WTC11 (cell line): ENCODE results near the gene ZSCAN4. TPM values are rescaled to one million over a fixed set of nuclear protein-coding genes. Genes with fewer than 3 reads are reported as not detected.

Experiments used
- ATAC-seq: fragments of 200-7000 bp; cut with Tn5 transposase; 2 replicates; pipeline ENCODE4 v1.10.0; 2021; ENCODE audit warnings: mild to moderate bottlenecking, moderate library complexity
- CTCF ChIA-PET: fragments of 300-600 bp; sonication (Branson Sonifier 250); formaldehyde crosslinking; loops from one replicate; lab custom pipeline; 2021; ENCODE audit warnings: antibody characterized with exemption; lab: Charles Lee
- POLR2A ChIA-PET: fragments of 350-600 bp; sonication (Branson Sonifier 250); formaldehyde crosslinking; loops from one replicate; lab custom pipeline; 2021; ENCODE audit warnings: antibody characterized with exemption; lab: Charles Lee
- DNase-seq: peaks from one replicate; pipeline ENCODE4 v3.0.0; 2021; ENCODE audit warnings: low spot score
- H3K27ac Mint-ChIP-seq: 2 replicates; pipeline ENCODE4 v1.8.0; 2021; ENCODE audit warnings: mixed read lengths
- H3K27me3 Mint-ChIP-seq: 2 replicates; pipeline ENCODE4 v1.8.0; 2021; ENCODE audit warnings: low read depth, mild to moderate bottlenecking, moderate library complexity, mixed read lengths
- H3K36me3 Mint-ChIP-seq: 2 replicates; pipeline ENCODE4 v1.8.0; 2021; ENCODE audit warnings: mixed read lengths
- H3K4me1 Mint-ChIP-seq: 2 replicates; pipeline ENCODE4 v1.8.0; 2022; ENCODE audit warnings: mixed read lengths
- H3K4me3 Mint-ChIP-seq: 2 replicates; pipeline ENCODE4 v1.8.0; 2021; ENCODE audit warnings: mild to moderate bottlenecking, moderate library complexity, mixed read lengths
- H3K9me3 Mint-ChIP-seq: 2 replicates; pipeline ENCODE4 v1.8.0; 2021; ENCODE audit warnings: mixed read lengths
- AFF4 ChIP-seq: sonication (generic); formaldehyde crosslinking; IDR thresholded peaks from 2 replicates; pipeline ENCODE4 v1.8.1; 2023; ENCODE audit warnings: mild to moderate bottlenecking, missing genetic modification reagents, borderline replicate concordance
- ARID4B ChIP-seq: sonication (generic); formaldehyde crosslinking; IDR thresholded peaks from 2 replicates; pipeline ENCODE4 v1.8.0; 2023; ENCODE audit warnings: missing genetic modification reagents, mild to moderate bottlenecking, borderline replicate concordance
- CTCF ChIP-seq: fragments of 200-600 bp; IDR thresholded peaks from 2 replicates; pipeline ENCODE4 v1.8.0; 2022; ENCODE audit warnings: antibody characterized with exemption
- E2F5 ChIP-seq: sonication (generic); formaldehyde crosslinking; IDR thresholded peaks from 2 replicates; pipeline ENCODE4 v1.8.1; 2022; ENCODE audit warnings: mild to moderate bottlenecking, moderate library complexity, missing genetic modification reagents
- ESRRA ChIP-seq: sonication (generic); formaldehyde crosslinking; IDR thresholded peaks from 2 replicates; pipeline ENCODE4 v1.8.1; 2022; ENCODE audit warnings: mild to moderate bottlenecking, missing genetic modification reagents, borderline replicate concordance
- ETV6 ChIP-seq: sonication (generic); formaldehyde crosslinking; IDR thresholded peaks from 2 replicates; pipeline ENCODE4 v1.8.1; 2022; ENCODE audit warnings: mild to moderate bottlenecking, missing genetic modification reagents
- FOXP1 ChIP-seq: sonication (generic); formaldehyde crosslinking; IDR thresholded peaks from 2 replicates; pipeline ENCODE4 v1.8.0; 2022; ENCODE audit warnings: missing genetic modification reagents, mild to moderate bottlenecking, moderate library complexity, borderline replicate concordance
- JUN ChIP-seq: sonication (generic); formaldehyde crosslinking; IDR thresholded peaks from 2 replicates; pipeline ENCODE4 v1.8.0; 2023; ENCODE audit warnings: mild to moderate bottlenecking, missing genetic modification reagents
- MLX ChIP-seq: sonication (generic); formaldehyde crosslinking; IDR thresholded peaks from 2 replicates; pipeline ENCODE4 v1.8.1; 2023; ENCODE audit warnings: mild to moderate bottlenecking, missing genetic modification reagents, moderate library complexity
- NFYB ChIP-seq: sonication (generic); formaldehyde crosslinking; conservative IDR thresholded peaks from 2 replicates; pipeline ENCODE4 v1.8.0; 2022; ENCODE audit warnings: low read depth, missing genetic modification reagents
- NR1H2 ChIP-seq: sonication (generic); formaldehyde crosslinking; IDR thresholded peaks from 2 replicates; pipeline ENCODE4 v1.9.0; 2021; ENCODE audit warnings: mild to moderate bottlenecking, moderate library complexity, missing genetic modification reagents
- PRDM15 ChIP-seq: sonication (generic); formaldehyde crosslinking; IDR thresholded peaks from 2 replicates; pipeline ENCODE4 v1.8.0; 2022; ENCODE audit warnings: missing genetic modification reagents
- ZNF317 ChIP-seq: sonication (generic); formaldehyde crosslinking; IDR thresholded peaks from 2 replicates; pipeline ENCODE4 v1.8.1; 2023; ENCODE audit warnings: low read depth, mild to moderate bottlenecking, moderate library complexity, missing genetic modification reagents, borderline replicate concordance
- ZNF671 ChIP-seq: fragments of 250-450 bp; sonication (Bioruptor Pico); IDR thresholded peaks from 2 replicates; pipeline ENCODE4 v1.8.0; 2021; ENCODE audit warnings: mild to moderate bottlenecking
- ZSCAN18 ChIP-seq: fragments of 250-450 bp; sonication (Bioruptor Pico); IDR thresholded peaks from 2 replicates; pipeline ENCODE4 v2.1.2; 2022; ENCODE audit warnings: mild to moderate bottlenecking, moderate library complexity
- total RNA-seq: library from RNA; stranded (reverse); gene quantifications from 3 replicates; pipeline ENCODE4 v1.2.3, GENCODE V29; 2021

ZSCAN4 gene
- total RNA-seq, 1 experiment from 2014 or later = 0.13 TPM

GRCh38 chr19:57651654-57651996, 17.1 kb upstream of the ZSCAN4 start (continued):
- TF ChIP-seq PRDM15 = no peak
- no peak for TF ChIP-seq FOXP1 (CRISPR knock-in tag)
- TF ChIP-seq AFF4 = no peak
- no peak for TF ChIP-seq JUN

- TF ChIP-seq CTCF (no peak), ZNF317 (no peak), ESRRA (CRISPR knock-in tag) (no peak), E2F5 (CRISPR knock-in tag) (no peak), NR1H2 (CRISPR knock-in tag) (no peak), ETV6 (no peak)
- CTCF ChIA-PET = no interaction called here
- H3K27me3 Mint-ChIP-seq = peaks cover 39% of the 10 kb centered on the region
- no peak for DNase-seq
- peaks cover 14% of the 10 kb centered on the region for H3K4me1 Mint-ChIP-seq
- POLR2A ChIA-PET = no interaction called here
- H3K36me3 Mint-ChIP-seq = no peaks in the 10 kb centered on the region
- no peak overlapping the region for H3K4me3 Mint-ChIP-seq
- no peak overlapping the region for H3K27ac Mint-ChIP-seq
- ATAC-seq = no peak
- H3K9me3 Mint-ChIP-seq = peaks cover 25% of the 10 kb centered on the region
Observed at GRCh38 chr19:57653689-57654088, 15.0 kb upstream of the ZSCAN4 start.

- Mint-ChIP-seq H3K27ac (no peak overlapping the region), H3K4me1 (peaks cover 14% of the 10 kb centered on the region), H3K27me3 (peaks cover 53% of the 10 kb centered on the region), H3K9me3 (peaks cover 25% of the 10 kb centered on the region), H3K4me3 (no peak overlapping the region), H3K36me3 (no peaks in the 10 kb centered on the region)
- TF ChIP-seq ARID4B (CRISPR knock-in tag) (no peak), NFYB (no peak), MLX (CRISPR knock-in tag) (no peak), ETV6 (no peak), ZNF317 (no peak), ZSCAN18 (CRISPR knock-in tag) (no peak), ZNF671 (CRISPR knock-in tag) (no peak)
- ChIA-PET POLR2A (no interaction called here), CTCF (no interaction called here)
- DNase-seq = no peak
- no peak for ATAC-seq
Observed at GRCh38 chr19:57655443-57655842, 13.3 kb upstream of the ZSCAN4 start.
